Esophagus muscularis mucosa (tissue), 3 donors: Measurements from ENCODE around the gene GALK2.

ENCODE experiments used
- POLR2A ChIP-seq: fragments of 450-650 bp; IDR thresholded peaks from one replicate; pipeline ENCODE4 v1.6.1; 2017; ENCODE audit warnings: antibody characterized with exemption, moderate library complexity, mild to moderate bottlenecking, low read depth
- TF ChIP-seq, protein P1 (sequence below), 3 experiments: fragments of 200-600 bp in 2 of 3; fragments of 450-650 bp in 1 of 3; sonication (generic) in 2 of 3; IDR thresholded peaks; one replicate each; pipeline ENCODE4 v1.5.1; 2017 to 2019; ENCODE audit warnings: antibody characterized with exemption in 3 of 3, mild to moderate bottlenecking in 2 of 3, moderate library complexity in 1 of 3

DNA sequence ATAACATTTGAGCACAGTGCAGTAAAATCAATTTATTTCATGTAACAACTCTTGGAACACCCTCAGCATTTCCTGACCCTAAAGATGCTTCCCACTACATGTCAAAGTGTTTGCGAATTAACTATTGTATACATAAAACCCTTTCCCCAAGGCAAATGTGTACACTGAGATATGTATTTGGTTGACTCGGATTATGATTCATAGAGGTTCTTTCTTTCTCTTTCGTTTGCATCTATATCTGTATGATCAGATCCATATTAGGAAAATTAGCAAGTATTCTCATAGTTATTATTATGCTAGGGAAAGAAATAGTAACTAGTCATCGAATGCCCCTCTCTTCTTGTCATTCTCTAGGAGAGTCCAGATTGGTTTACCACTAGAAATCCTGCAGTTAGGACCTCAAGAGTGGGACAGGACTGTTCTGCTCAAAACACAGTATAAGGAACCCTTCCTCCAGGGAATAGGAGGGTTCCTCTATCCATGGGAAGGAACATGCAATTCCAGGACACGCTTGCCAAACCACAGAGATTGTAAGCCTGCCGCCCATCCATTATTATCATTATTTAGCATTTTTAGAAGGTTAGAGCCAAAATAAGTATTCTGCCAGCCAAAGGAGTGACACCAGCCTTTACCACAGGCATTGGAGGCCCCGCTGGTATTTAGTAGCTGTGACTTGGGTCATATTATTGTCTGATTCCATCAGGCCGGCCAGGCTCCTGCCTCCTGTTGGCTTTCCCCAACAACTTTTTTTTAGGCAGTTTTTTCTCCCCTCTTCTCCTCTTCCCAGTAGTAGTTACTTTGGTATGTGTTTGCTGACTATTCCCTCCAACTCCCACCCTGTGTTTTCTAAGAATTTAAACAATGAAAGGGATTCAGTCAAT, 100.7 kb downstream of the GALK2 start:
- TF ChIP-seq POLR2A: no peak
- TF ChIP-seq, protein P1, sequence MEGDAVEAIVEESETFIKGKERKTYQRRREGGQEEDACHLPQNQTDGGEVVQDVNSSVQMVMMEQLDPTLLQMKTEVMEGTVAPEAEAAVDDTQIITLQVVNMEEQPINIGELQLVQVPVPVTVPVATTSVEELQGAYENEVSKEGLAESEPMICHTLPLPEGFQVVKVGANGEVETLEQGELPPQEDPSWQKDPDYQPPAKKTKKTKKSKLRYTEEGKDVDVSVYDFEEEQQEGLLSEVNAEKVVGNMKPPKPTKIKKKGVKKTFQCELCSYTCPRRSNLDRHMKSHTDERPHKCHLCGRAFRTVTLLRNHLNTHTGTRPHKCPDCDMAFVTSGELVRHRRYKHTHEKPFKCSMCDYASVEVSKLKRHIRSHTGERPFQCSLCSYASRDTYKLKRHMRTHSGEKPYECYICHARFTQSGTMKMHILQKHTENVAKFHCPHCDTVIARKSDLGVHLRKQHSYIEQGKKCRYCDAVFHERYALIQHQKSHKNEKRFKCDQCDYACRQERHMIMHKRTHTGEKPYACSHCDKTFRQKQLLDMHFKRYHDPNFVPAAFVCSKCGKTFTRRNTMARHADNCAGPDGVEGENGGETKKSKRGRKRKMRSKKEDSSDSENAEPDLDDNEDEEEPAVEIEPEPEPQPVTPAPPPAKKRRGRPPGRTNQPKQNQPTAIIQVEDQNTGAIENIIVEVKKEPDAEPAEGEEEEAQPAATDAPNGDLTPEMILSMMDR (IDR thresholded peaks at IDR 0.05): no peak
